HG02571 (cell line): Measurements from ENCODE around the gene TRIM5.

Experiments
- ATAC-seq: cut with Tn5 transposase; IDR thresholded peaks from one replicate; pipeline ENCODE4 v1.9.1; 2021; ENCODE audit warnings: mild to moderate bottlenecking, moderate library complexity; ENCODE audit not compliant: unreplicated experiment

TRIM5 gene

DNA sequence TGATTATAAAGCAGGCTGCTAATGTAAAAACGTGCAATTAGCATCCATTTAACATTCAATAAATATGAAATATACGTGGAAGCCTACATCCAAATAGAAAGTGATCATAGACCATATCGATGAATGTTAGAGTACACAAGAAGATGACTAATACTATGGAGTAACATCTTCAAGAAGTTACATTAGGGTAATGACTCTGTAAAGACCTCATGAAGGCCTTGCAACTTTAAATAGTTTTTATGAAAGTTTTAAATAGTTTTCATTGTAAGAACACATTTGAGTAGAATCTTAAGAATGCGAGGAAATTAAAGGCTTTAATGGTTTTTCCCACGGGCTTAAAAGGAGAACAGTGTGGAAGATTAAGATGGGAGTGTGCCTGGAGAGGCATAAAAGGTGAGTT, 58.7 kb downstream of the TRIM5 start:
- ATAC-seq = no peak

DNA sequence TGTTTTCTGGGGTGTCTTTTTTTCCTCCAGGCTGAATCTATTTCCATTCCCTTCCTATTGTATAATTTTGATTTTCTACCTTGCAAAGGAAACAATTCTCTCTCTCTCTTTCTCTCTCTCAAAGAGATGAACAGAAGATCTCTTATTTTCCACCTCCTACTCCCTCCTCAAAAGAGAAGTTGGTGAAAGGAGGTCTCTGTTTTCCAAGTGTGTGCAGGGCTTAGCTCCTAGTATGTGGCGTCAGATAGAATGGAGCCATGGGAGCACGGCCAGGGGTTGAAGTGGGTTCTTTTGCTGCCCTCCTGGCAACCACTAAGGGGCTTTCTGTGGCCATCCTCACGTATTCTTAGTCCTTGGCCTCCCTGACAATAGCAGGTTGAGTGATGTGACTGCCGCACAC, 59.6 kb downstream of the TRIM5 start:
- no peak for ATAC-seq

DNA sequence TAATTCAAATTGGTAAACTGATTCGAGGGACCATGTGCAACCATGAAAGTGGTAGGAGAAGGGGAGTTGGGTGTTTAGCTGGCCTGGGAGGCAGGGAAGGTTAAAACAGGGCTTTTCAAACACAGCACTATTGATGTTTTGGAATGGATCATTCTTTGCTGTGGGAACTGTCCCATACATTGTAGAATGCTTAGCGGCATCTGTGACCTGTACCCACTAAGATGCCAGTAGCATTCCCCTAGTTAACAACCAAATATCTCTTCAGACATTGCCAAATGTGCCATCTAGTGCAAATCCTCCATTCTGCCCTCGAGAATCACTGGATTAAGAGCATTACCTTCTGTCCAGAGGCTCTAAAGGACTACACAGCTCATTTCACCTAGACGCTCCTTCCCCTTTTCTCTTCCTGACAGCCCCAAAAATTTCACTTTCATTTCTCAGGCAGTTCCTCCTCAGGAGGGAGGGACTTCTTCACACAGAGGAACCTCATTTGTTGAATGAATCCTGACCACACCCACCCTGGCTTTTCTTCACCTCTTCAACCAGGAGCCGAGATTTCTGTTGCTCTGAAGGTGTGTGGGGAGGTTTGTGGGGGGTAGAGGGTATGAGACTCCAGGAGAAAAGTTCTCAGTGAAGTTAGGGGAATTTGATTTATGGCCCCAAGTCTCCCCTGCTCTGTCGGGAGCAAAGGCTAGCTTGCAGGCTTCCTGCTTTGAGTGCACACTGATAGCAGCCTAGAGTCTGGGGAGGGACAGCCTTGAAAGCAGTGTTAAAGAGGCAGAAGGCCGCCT, 60.2 kb downstream of the TRIM5 start, which contains the start of gene TRIM34:
Gene TRIM34, plus strand, starts transcription at position 513 of the 791 bp plus-strand sequence. CDS start 7,331 bp downstream, outside the sequence.
- ATAC-seq = peak; percentile 96

DNA sequence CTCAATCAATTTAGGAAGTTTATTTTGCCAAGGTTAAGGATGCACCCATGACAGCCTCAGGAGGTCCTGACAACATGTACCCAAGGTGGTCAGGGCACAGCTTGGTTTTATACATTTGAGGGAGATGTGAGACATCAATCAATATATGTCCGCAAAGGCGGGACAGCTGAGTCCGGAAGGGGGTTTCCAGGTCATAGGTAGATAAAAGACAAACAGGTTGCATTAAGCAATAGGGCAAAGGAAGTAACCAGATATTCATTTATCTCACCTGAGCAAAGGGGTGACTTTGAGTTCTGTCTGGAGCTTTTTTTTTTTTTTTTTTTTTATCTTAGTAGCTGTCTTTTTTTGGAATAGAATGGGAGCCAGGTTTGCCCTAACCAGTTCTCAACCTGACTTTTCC, 62.1 kb downstream of the TRIM5 start:
- ATAC-seq = no peak

DNA sequence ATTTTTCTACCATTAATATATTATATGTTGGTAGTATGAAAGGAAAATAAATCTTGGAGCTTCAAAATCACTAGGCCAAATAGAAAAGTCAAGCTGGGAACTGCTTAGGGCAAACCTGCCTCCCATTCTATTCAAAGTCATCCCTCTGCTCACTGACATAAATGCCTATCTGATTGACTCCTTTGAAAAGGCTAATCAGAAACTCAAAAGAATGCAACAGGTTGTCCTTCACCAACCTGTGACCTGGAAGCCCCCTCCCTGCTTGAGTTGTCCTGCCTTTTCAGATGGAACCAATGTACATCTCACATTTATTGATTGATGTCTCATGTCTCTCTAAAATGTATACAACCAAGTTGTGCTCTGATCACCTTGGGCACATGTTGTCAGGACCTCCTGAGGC, 63.3 kb downstream of the TRIM5 start:
- no peak for ATAC-seq

DNA sequence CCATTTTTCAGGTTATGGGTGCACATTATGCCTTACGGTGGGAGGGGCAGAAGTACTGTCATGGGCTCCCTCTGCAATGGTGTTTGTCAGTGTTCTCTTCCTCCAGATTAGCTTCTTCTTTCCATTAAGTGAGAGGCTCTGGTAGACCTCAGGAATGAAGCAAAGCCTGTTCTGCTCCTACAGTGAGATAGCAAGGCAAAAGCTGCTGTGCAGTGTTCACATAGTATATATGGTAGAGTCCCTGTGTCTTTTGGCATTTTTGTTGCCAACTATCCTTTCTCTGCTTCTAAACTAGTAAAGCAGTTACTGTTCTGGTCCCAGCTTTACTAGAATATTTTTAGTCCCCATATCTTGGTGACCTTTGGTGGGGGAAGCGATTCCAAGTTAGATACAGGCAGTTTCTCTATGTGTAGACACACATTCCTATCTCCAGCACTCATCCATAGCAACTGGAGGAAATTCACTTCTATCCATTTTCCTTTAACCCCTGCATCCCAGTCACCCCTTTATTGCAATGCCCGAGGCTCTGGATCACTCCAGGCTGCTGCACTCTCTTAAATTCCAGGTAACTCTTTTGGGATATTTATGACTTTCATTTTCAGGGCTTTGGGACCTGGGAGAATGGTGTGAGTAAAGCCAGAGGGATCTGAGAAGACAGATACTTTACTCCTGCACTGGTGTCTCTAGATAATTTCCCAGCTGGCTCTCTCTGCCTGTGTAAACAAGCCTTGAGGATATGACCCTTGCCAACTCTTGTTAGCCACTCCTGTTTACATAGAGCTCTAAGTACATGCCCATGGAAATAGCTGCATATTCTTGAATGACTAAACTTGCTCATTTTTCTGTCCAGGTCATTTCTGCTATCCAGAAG, 64.0 kb downstream of the TRIM5 start:
- ATAC-seq = no peak

DNA sequence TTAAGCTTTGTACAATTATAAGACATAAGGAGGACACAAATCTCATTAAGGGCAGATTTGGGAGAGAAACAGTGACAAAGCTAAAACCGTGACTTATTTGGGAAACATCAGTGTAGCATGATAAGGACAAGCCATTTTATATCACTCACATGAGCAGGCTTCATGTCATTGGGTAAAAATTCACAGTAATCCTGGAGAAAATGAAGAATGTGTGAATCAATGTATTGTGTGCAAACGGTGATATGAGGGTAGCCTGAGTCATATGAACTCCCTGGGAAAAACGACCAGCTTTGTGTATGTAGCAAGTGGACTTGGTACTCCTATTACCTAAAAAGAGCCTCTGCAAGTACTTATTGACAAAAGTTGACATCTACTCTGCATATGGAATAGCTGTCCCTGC, 66.1 kb downstream of the TRIM5 start:
- ATAC-seq = no peak
